ENCODE data around the gene TMEM151B. TPM values are rescaled to one million over a fixed set of nuclear protein-coding genes. Genes with fewer than 3 reads are reported as not detected.

Gene TMEM151B
- total and polyA plus RNA-seq, 9 of the 15 experiments (the other 6 are each of a cell fraction or from before 2014, with no cell fraction given): not detected

- TF ChIP-seq, protein P1, sequence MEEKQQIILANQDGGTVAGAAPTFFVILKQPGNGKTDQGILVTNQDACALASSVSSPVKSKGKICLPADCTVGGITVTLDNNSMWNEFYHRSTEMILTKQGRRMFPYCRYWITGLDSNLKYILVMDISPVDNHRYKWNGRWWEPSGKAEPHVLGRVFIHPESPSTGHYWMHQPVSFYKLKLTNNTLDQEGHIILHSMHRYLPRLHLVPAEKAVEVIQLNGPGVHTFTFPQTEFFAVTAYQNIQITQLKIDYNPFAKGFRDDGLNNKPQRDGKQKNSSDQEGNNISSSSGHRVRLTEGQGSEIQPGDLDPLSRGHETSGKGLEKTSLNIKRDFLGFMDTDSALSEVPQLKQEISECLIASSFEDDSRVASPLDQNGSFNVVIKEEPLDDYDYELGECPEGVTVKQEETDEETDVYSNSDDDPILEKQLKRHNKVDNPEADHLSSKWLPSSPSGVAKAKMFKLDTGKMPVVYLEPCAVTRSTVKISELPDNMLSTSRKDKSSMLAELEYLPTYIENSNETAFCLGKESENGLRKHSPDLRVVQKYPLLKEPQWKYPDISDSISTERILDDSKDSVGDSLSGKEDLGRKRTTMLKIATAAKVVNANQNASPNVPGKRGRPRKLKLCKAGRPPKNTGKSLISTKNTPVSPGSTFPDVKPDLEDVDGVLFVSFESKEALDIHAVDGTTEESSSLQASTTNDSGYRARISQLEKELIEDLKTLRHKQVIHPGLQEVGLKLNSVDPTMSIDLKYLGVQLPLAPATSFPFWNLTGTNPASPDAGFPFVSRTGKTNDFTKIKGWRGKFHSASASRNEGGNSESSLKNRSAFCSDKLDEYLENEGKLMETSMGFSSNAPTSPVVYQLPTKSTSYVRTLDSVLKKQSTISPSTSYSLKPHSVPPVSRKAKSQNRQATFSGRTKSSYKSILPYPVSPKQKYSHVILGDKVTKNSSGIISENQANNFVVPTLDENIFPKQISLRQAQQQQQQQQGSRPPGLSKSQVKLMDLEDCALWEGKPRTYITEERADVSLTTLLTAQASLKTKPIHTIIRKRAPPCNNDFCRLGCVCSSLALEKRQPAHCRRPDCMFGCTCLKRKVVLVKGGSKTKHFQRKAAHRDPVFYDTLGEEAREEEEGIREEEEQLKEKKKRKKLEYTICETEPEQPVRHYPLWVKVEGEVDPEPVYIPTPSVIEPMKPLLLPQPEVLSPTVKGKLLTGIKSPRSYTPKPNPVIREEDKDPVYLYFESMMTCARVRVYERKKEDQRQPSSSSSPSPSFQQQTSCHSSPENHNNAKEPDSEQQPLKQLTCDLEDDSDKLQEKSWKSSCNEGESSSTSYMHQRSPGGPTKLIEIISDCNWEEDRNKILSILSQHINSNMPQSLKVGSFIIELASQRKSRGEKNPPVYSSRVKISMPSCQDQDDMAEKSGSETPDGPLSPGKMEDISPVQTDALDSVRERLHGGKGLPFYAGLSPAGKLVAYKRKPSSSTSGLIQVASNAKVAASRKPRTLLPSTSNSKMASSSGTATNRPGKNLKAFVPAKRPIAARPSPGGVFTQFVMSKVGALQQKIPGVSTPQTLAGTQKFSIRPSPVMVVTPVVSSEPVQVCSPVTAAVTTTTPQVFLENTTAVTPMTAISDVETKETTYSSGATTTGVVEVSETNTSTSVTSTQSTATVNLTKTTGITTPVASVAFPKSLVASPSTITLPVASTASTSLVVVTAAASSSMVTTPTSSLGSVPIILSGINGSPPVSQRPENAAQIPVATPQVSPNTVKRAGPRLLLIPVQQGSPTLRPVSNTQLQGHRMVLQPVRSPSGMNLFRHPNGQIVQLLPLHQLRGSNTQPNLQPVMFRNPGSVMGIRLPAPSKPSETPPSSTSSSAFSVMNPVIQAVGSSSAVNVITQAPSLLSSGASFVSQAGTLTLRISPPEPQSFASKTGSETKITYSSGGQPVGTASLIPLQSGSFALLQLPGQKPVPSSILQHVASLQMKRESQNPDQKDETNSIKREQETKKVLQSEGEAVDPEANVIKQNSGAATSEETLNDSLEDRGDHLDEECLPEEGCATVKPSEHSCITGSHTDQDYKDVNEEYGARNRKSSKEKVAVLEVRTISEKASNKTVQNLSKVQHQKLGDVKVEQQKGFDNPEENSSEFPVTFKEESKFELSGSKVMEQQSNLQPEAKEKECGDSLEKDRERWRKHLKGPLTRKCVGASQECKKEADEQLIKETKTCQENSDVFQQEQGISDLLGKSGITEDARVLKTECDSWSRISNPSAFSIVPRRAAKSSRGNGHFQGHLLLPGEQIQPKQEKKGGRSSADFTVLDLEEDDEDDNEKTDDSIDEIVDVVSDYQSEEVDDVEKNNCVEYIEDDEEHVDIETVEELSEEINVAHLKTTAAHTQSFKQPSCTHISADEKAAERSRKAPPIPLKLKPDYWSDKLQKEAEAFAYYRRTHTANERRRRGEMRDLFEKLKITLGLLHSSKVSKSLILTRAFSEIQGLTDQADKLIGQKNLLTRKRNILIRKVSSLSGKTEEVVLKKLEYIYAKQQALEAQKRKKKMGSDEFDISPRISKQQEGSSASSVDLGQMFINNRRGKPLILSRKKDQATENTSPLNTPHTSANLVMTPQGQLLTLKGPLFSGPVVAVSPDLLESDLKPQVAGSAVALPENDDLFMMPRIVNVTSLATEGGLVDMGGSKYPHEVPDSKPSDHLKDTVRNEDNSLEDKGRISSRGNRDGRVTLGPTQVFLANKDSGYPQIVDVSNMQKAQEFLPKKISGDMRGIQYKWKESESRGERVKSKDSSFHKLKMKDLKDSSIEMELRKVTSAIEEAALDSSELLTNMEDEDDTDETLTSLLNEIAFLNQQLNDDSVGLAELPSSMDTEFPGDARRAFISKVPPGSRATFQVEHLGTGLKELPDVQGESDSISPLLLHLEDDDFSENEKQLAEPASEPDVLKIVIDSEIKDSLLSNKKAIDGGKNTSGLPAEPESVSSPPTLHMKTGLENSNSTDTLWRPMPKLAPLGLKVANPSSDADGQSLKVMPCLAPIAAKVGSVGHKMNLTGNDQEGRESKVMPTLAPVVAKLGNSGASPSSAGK (IDR thresholded peaks at IDR 0.05): no peak
- TF ChIP-seq AFF1 (IDR thresholded peaks at IDR 0.05; ENCODE audit: low read depth in 1 of 2, partially characterized antibody in 2 of 2) (peak in 1 of 2 experiments; percentile 34), MAZ (CRISPR knock-in tag; conservative IDR thresholded peaks at IDR 0.05 in 1 of 2, IDR thresholded peaks at IDR 0.05 in 1 of 2) (peak in 1 of 2 experiments; percentile 37; a peak in 1 of 4 replicates), ARID2 (IDR thresholded peaks at IDR 0.05) (peak; percentile 88), ATF1 (CRISPR knock-in tag; IDR thresholded peaks at IDR 0.05) (no peak), ATF1 (tag; IDR thresholded peaks at IDR 0.05) (no peak), ZNF217 (CRISPR knock-in tag; IDR thresholded peaks at IDR 0.05) (no peak)
Observed at GRCh38 chr6:44338228-44339122, 68.2 kb downstream of the TMEM151B start (continued).

Measured in K562 (cell line).